Stomach (tissue), 4 donors: ENCODE results near the gene GPR52.

ENCODE experiments used
- CTCF ChIP-seq, 7 experiments: fragments of 450-650 bp in 4 of 7; fragments of 200-600 bp in 3 of 7; sonication (generic) in 3 of 7; IDR thresholded peaks; one replicate each; pipeline ENCODE4 v1.5.1; 2016 to 2019; ENCODE audit warnings: antibody characterized with exemption in 7 of 7, control low read depth in 2 of 7, mild to moderate bottlenecking in 1 of 7
- POLR2A ChIP-seq, 4 donors: fragments of 450-650 bp; IDR thresholded peaks; one replicate each; pipeline ENCODE4 v1.6.1; 2016; ENCODE audit warnings: antibody characterized with exemption in 4 of 4, control low read depth in 2 of 4, mild to moderate bottlenecking in 1 of 4, moderate library complexity in 1 of 4

GRCh38 chr1:174417921-174418320, 29.8 kb upstream of the GPR52 start:
- TF ChIP-seq CTCF (IDR thresholded peaks at IDR 0.05) (no peak), POLR2A (IDR thresholded peaks at IDR 0.05) (no peak)
